Measurements from ENCODE around the gene SLC43A2. TPM values are rescaled to one million over a fixed set of nuclear protein-coding genes. Genes with fewer than 3 reads are reported as not detected.

SLC43A2 gene
- total and polyA plus RNA-seq, 2 of the 13 experiments (the other 11 are each of a cell fraction or from before 2014, with no cell fraction given) = 7.3 to 20.0 TPM

DNA sequence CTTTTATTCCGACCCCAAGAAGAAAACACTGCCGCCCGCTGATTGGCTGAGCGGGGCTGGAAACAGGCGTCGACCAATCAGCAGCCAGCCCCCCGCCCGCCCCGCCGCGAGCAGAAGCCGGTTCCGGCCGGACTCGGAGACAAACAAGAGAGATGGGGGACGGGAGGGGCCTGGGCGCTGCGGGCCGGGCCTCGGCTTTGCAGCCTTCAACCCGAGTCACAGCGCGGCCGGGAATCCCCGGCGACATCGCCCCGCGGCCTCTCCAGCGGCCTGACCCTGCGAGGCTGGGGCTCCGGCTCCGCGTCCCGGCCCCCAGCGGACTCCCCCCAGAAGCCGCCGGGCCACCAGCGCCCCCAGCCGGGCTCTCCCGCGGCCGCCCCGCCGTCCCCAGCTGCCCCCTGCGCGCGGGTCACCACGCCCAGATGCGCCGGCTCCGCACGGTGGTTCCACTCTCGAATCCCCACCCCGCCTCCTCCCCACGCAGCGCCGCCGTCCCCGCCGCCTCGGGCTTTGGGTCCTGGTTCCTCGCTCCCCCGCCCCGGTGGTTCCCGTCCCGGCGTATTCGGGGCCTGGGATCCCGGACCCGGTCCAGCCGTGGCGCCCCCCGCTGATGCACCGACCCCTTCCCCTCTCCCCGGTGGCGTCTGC lies 346 bp upstream of the SLC43A2 start (continued):
- TF ChIP-seq ZNF598 (CRISPR knock-in tag; IDR thresholded peaks at IDR 0.05; ENCODE audit: borderline replicate concordance) = no peak
- TF ChIP-seq, protein P1, sequence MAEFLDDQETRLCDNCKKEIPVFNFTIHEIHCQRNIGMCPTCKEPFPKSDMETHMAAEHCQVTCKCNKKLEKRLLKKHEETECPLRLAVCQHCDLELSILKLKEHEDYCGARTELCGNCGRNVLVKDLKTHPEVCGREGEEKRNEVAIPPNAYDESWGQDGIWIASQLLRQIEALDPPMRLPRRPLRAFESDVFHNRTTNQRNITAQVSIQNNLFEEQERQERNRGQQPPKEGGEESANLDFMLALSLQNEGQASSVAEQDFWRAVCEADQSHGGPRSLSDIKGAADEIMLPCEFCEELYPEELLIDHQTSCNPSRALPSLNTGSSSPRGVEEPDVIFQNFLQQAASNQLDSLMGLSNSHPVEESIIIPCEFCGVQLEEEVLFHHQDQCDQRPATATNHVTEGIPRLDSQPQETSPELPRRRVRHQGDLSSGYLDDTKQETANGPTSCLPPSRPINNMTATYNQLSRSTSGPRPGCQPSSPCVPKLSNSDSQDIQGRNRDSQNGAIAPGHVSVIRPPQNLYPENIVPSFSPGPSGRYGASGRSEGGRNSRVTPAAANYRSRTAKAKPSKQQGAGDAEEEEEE (CRISPR knock-in tag; IDR thresholded peaks at IDR 0.05; ENCODE audit: borderline replicate concordance) = no peak
- TF ChIP-seq, protein P2, sequence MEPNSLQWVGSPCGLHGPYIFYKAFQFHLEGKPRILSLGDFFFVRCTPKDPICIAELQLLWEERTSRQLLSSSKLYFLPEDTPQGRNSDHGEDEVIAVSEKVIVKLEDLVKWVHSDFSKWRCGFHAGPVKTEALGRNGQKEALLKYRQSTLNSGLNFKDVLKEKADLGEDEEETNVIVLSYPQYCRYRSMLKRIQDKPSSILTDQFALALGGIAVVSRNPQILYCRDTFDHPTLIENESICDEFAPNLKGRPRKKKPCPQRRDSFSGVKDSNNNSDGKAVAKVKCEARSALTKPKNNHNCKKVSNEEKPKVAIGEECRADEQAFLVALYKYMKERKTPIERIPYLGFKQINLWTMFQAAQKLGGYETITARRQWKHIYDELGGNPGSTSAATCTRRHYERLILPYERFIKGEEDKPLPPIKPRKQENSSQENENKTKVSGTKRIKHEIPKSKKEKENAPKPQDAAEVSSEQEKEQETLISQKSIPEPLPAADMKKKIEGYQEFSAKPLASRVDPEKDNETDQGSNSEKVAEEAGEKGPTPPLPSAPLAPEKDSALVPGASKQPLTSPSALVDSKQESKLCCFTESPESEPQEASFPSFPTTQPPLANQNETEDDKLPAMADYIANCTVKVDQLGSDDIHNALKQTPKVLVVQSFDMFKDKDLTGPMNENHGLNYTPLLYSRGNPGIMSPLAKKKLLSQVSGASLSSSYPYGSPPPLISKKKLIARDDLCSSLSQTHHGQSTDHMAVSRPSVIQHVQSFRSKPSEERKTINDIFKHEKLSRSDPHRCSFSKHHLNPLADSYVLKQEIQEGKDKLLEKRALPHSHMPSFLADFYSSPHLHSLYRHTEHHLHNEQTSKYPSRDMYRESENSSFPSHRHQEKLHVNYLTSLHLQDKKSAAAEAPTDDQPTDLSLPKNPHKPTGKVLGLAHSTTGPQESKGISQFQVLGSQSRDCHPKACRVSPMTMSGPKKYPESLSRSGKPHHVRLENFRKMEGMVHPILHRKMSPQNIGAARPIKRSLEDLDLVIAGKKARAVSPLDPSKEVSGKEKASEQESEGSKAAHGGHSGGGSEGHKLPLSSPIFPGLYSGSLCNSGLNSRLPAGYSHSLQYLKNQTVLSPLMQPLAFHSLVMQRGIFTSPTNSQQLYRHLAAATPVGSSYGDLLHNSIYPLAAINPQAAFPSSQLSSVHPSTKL (CRISPR knock-in tag; IDR thresholded peaks at IDR 0.05) = no peak
- TF ChIP-seq PTBP1 (IDR thresholded peaks at IDR 0.05; ENCODE audit: low read depth, low read length, poor library complexity, severe bottlenecking) = no peak
- TF ChIP-seq KLF6 (CRISPR knock-in tag; IDR thresholded peaks at IDR 0.05) = no peak
- TF ChIP-seq NFE2L2 (IDR thresholded peaks at IDR 0.05; ENCODE audit: low read length) = no peak
- no peak for TF ChIP-seq ZKSCAN1 (IDR thresholded peaks at IDR 0.05; ENCODE audit: low read length)
- peak; percentile 63 for TF ChIP-seq HNRNPLL (IDR thresholded peaks at IDR 0.05; ENCODE audit: low read depth, low read length, poor library complexity, severe bottlenecking)
- TF ChIP-seq KDM4B (CRISPR knock-in tag; IDR thresholded peaks at IDR 0.05) = no peak
- no peak for TF ChIP-seq EHMT2 (IDR thresholded peaks at IDR 0.05; ENCODE audit: borderline replicate concordance, low read depth, low read length)
- TF ChIP-seq CREM (IDR thresholded peaks at IDR 0.05) = no peak
- no peak for TF ChIP-seq CREM (CRISPR knock-in tag; IDR thresholded peaks at IDR 0.05)
- no peak for TF ChIP-seq SETDB1 (CRISPR knock-in tag; IDR thresholded peaks at IDR 0.05; ENCODE audit: borderline replicate concordance)
- no peak for TF ChIP-seq TEAD3 (CRISPR knock-in tag; optimal IDR thresholded peaks at IDR 0.05; ENCODE audit: borderline replicate concordance)
- no peak for TF ChIP-seq ZFAT (CRISPR knock-in tag; conservative IDR thresholded peaks at IDR 0.05)
- TF ChIP-seq FOXK1 (CRISPR knock-in tag; IDR thresholded peaks at IDR 0.05; ENCODE audit: borderline replicate concordance, low read depth) = peak; percentile 40
- no peak for TF ChIP-seq ZNF891 (CRISPR knock-in tag; IDR thresholded peaks at IDR 0.05)
- TF ChIP-seq, protein P3, sequence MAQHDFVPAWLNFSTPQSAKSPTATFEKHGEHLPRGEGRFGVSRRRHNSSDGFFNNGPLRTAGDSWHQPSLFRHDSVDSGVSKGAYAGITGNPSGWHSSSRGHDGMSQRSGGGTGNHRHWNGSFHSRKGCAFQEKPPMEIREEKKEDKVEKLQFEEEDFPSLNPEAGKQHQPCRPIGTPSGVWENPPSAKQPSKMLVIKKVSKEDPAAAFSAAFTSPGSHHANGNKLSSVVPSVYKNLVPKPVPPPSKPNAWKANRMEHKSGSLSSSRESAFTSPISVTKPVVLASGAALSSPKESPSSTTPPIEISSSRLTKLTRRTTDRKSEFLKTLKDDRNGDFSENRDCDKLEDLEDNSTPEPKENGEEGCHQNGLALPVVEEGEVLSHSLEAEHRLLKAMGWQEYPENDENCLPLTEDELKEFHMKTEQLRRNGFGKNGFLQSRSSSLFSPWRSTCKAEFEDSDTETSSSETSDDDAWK (CRISPR knock-in tag; IDR thresholded peaks at IDR 0.05) = no peak
- TF ChIP-seq, protein P4, sequence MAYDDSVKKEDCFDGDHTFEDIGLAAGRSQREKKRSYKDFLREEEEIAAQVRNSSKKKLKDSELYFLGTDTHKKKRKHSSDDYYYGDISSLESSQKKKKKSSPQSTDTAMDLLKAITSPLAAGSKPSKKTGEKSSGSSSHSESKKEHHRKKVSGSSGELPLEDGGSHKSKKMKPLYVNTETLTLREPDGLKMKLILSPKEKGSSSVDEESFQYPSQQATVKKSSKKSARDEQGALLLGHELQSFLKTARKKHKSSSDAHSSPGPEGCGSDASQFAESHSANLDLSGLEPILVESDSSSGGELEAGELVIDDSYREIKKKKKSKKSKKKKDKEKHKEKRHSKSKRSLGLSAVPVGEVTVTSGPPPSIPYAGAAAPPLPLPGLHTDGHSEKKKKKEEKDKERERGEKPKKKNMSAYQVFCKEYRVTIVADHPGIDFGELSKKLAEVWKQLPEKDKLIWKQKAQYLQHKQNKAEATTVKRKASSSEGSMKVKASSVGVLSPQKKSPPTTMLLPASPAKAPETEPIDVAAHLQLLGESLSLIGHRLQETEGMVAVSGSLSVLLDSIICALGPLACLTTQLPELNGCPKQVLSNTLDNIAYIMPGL (CRISPR knock-in tag; IDR thresholded peaks at IDR 0.05; ENCODE audit: borderline replicate concordance in 1 of 2, low read depth in 1 of 2) = no peak; a peak in 1 of 4 replicates
- no peak; the same call in 1 of the 2 replicates for TF ChIP-seq ZNF510 (CRISPR knock-in tag; IDR thresholded peaks at IDR 0.05; ENCODE audit: low read depth)

All from HepG2 (cell line).